K562 (cell line): ENCODE measurements around the gene HIF1AN. TPM values are rescaled to one million over a fixed set of nuclear protein-coding genes. Genes with fewer than 3 reads are reported as not detected.

Experiments used
- ARID1B ChIP-seq: fragments of 450-650 bp; IDR thresholded peaks from 2 replicates; pipeline ENCODE4 v1.6.1; 2016; ENCODE audit warnings: antibody characterized with exemption, mild to moderate bottlenecking, inconsistent platforms
- ARID4B ChIP-seq: sonication (generic); formaldehyde crosslinking; IDR thresholded peaks from 2 replicates; pipeline ENCODE4 v1.8.0; 2022; ENCODE audit warnings: mild to moderate bottlenecking, missing genetic modification reagents
- C11orf30 ChIP-seq: fragments of 450-650 bp; IDR thresholded peaks from 2 replicates; pipeline ENCODE4 v1.6.1; 2016; ENCODE audit warnings: low read depth, mild to moderate bottlenecking
- CBFA2T3 ChIP-seq: fragments of 450-650 bp; IDR thresholded peaks from 2 replicates; pipeline ENCODE4 v1.6.1; 2017
- E2F3 ChIP-seq: fragments of 250-450 bp; sonication (Bioruptor Pico); IDR thresholded peaks from 2 replicates; pipeline ENCODE4 v1.4.0; 2020; ENCODE audit warnings: mild to moderate bottlenecking
- ELF4 ChIP-seq: fragments of 450-650 bp; formaldehyde crosslinking; IDR thresholded peaks from 2 replicates; pipeline ENCODE4 v1.4.0; 2022; ENCODE audit warnings: missing genetic modification characterization
- ESRRA ChIP-seq: fragments of 450-650 bp; IDR thresholded peaks from 2 replicates; pipeline ENCODE4 v1.6.1; 2014; ENCODE audit warnings: low read depth, mild to moderate bottlenecking, moderate library complexity, borderline replicate concordance
- HNRNPH1 ChIP-seq: fragments of 200-400 bp; formaldehyde crosslinking; optimal IDR thresholded peaks from 2 replicates; pipeline ENCODE3; 2017; ENCODE audit warnings: low read depth, mild to moderate bottlenecking, low read length, moderate library complexity
- ILK ChIP-seq: fragments of 450-650 bp; IDR thresholded peaks from 2 replicates; pipeline ENCODE4 v1.6.1; 2016; ENCODE audit warnings: missing genetic modification characterization, low read depth, mild to moderate bottlenecking, missing compliant biosample characterization, moderate library complexity, borderline replicate concordance
- KAT2B ChIP-seq: IDR thresholded peaks from one replicate; pipeline ENCODE4 v1.6.1; 2012; ENCODE audit warnings: low read depth, mild to moderate bottlenecking, control low read depth, inconsistent platforms, low read length, moderate library complexity
- KHSRP ChIP-seq: fragments of 450-650 bp; IDR thresholded peaks from 2 replicates; pipeline ENCODE4 v1.6.1; 2017
- MNT ChIP-seq, 2 experiments: fragments of 450-650 bp; conservative IDR thresholded peaks; 2 replicates each; pipeline ENCODE4 v1.6.1; 2017; ENCODE audit warnings: mild to moderate bottlenecking in 2 of 2, moderate library complexity in 2 of 2
- NELFE ChIP-seq: IDR thresholded peaks from 2 replicates; pipeline ENCODE4 v1.6.1; 2011; ENCODE audit warnings: mild to moderate bottlenecking; ENCODE audit not compliant: insufficient read depth, insufficient read length
- NR2F6 ChIP-seq: fragments of 450-650 bp; formaldehyde crosslinking; IDR thresholded peaks from 2 replicates; pipeline ENCODE4 v1.4.0; 2020; ENCODE audit warnings: mild to moderate bottlenecking
- SAP30 ChIP-seq: fragments of 200-600 bp; sonication (generic); IDR thresholded peaks from 2 replicates; pipeline ENCODE4 v1.6.1; 2012; ENCODE audit warnings: borderline replicate concordance, low read depth, mild to moderate bottlenecking, moderate library complexity, low read length, control low read depth, inconsistent platforms; ENCODE audit not compliant: insufficient read depth, poor library complexity, severe bottlenecking
- SUPT5H ChIP-seq: fragments of 450-650 bp; IDR thresholded peaks from 2 replicates; pipeline ENCODE4 v1.6.1; 2016
- WHSC1 ChIP-seq: IDR thresholded peaks from one replicate; pipeline ENCODE4 v1.6.1; 2012; ENCODE audit warnings: low read length, control low read depth, inconsistent platforms
- ZC3H4 ChIP-seq: sonication (generic); formaldehyde crosslinking; IDR thresholded peaks from 2 replicates; pipeline ENCODE4 v1.9.0; 2021; ENCODE audit warnings: missing genetic modification reagents, borderline replicate concordance
- ZKSCAN8 ChIP-seq: fragments of 200-800 bp; sonication (Bioruptor generic); IDR thresholded peaks from 2 replicates; pipeline ENCODE4 v1.6.1; 2016; ENCODE audit warnings: missing genetic modification characterization, missing compliant biosample characterization
- ZNF146 ChIP-seq: IDR thresholded peaks from one replicate; pipeline ENCODE4 v1.6.1; 2018; ENCODE audit warnings: missing compliant biosample characterization; ENCODE audit not compliant: unreplicated experiment
- ZNF384 ChIP-seq: IDR thresholded peaks from 2 replicates; pipeline ENCODE4 v1.6.1; 2012; ENCODE audit warnings: low read depth, low read length, improper control_type of control experiment
- ZNF431 ChIP-seq: sonication (generic); formaldehyde crosslinking; IDR thresholded peaks from 2 replicates; pipeline ENCODE4 v1.8.0; 2022; ENCODE audit warnings: mild to moderate bottlenecking, missing genetic modification reagents
- polyA plus RNA-seq, 8 experiments: library from polyadenylated mRNA; depleted of rRNA in 4 of 8; stranded (reverse) in 5 of 8; unstranded in 3 of 8; fragments of >200 nt; fragmentation: Nextera tagmentation in 2 of 8; fragmentation: Illumina TruSeq in 1 of 8; extraction: Ambion mirVana in 2 of 8; extraction: Trizol in 1 of 8; gene quantifications; 2 replicates each; pipeline versions ENCODE4 v1.2.1 to v1.2.3, GENCODE V29; 2011 to 2014; ENCODE audit warnings: inconsistent platforms in 1 of 8, missing spikeins in 1 of 8
- total RNA-seq, 7 experiments: library from RNA; depleted of rRNA in 6 of 7; stranded (reverse); fragments of >200 nt in 6 of 7; fragmentation: Illumina TruSeq in 2 of 7; extraction: Trizol in 2 of 7; gene quantifications; 2 replicates each; pipeline versions ENCODE4 v1.2.1 to v1.2.3, GENCODE V29; 2011 to 2021; ENCODE audit warnings: low replicate concordance in 1 of 7

The HIF1AN gene
- total and polyA plus RNA-seq, 9 of the 15 experiments (the other 6 are each of a cell fraction or from before 2014, with no cell fraction given), result 1.2 to 16.8 (median 6.9) TPM

GRCh38 chr10:100535715-100536353 is at the start of gene HIF1AN (continued):
- TF ChIP-seq ARID1B (0 out of 2 replicates have a peak, but pooled peaks have one; percentile 9), SUPT5H (peak; percentile 92), E2F3 (CRISPR knock-in tag) (no peak), KHSRP (no peak), MNT (conservative IDR thresholded peaks at IDR 0.05) (peak in 1 of 2 experiments; percentile 48; a peak in 1 of 4 replicates), ZNF384 (peak; percentile 99), ZC3H4 (CRISPR knock-in tag) (no peak), ILK (tag) (no peak), HNRNPH1 (no peak), NR2F6 (CRISPR knock-in tag) (no peak), ZNF146 (CRISPR knock-in tag) (no peak), NELFE (no peak), SAP30 (no peak), ZNF431 (no peak), C11orf30 (peak; percentile 88), ARID4B (CRISPR knock-in tag) (peak; percentile 48; the same call in 1 of the 2 replicates), KAT2B (no peak), ELF4 (CRISPR knock-in tag) (no peak), ESRRA (peak; percentile 63; the same call in 1 of the 2 replicates), CBFA2T3 (no peak), ZKSCAN8 (CRISPR knock-in tag) (no peak), WHSC1 (no peak)
